HG02763 (cell line): Measurements from ENCODE around the gene CEP250.

ENCODE experiments used
- ATAC-seq: cut with Tn5 transposase; IDR thresholded peaks from one replicate; pipeline ENCODE4 v1.9.1; 2021; ENCODE audit warnings: mild to moderate bottlenecking, moderate library complexity; ENCODE audit not compliant: unreplicated experiment

Gene CEP250

DNA sequence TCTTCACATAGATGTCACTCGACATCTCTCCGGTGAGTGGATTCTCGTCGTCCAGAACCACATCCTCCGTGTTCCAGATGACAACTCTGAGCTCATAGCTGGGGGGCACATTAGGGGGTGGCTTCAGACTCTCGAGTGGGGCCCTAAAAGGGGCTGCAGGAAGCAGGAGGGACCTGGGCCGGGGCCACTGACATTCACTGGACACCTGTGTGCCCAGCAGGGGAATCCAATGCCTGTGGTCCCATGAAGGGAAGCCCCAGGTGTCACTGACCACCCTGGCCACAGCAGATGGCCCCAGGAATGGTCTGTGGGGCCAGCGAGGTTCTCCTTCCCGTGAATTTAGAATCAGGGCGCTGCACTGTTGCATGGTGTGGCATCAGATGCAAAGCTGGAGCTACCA, 105.1 kb downstream of the CEP250 start:
- ATAC-seq, result no peak

DNA sequence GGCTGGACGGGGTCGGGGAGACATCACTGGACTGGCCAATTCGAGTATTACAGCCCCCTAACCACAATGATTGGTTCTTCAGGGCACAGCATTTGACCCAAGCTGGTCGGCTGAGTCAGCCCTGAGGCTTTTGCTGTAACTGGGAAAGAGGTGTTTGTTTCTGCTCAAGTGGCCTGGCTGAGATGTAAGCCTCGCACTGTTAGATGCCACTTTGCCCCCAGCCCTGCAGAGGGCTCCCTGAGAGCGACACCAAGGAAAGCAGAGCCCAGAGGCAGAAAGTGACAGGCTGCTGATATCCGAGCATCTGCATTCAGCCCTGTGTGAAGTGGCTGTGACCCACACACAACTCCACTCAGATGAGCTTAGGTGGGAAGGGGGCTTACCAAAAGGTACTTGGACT, 105.9 kb downstream of the CEP250 start:
- no peak for ATAC-seq

- ATAC-seq, result no peak
Observed at GRCh38 chr20:35561671-35562070, 106.3 kb downstream of the CEP250 start.

GRCh38 chr20:35562541-35563110, 107.2 kb downstream of the CEP250 start:
- no peak for ATAC-seq

DNA sequence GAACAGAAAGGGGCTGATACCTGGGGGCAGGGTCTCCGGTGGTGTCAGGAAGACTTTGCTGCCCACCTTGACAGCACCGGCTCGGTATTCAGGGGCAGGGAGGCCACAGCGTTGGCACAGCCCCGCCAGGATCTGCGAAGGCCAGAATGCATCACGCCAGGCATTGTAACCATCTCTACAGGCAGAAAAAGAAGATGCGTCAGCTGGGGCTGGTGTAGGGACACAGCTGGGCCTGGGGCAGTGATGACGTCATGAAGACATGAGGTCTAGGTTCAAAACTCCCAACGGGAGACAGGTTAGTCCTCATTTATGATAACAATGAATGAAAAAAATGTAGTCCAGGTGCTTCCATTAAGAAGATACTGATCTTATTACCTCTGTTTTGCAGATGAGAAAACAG, 108.4 kb downstream of the CEP250 start:
- ATAC-seq, result no peak

- ATAC-seq, result no peak
Observed at GRCh38 chr20:35564905-35565304, 109.5 kb downstream of the CEP250 start.

DNA sequence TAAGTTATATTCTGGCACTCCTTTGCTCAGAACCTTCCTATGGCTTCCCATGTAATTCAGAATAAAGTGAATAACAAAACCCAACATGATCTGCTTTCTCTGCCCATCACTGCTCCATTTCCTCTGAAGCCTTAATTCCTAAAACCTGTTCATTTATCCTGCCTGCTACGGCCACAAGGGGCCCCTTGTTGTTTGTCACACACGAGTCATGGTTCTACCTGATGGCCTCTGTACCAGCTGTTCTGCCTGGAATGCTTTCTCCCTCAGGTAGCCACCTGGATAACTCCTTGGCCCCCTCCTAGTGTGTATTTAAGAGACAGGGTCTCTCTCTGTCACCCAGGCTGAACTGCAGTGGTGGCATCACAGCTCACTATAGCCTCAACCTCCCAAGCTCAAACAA, 113.2 kb downstream of the CEP250 start:
- no peak for ATAC-seq
